ENCODE results near the gene ZCRB1. TPM values are rescaled to one million over a fixed set of nuclear protein-coding genes. Genes with fewer than 3 reads are reported as not detected.

Gene ZCRB1
- total RNA-seq, 1 donor from 2014 or later = 59.4 TPM

DNA sequence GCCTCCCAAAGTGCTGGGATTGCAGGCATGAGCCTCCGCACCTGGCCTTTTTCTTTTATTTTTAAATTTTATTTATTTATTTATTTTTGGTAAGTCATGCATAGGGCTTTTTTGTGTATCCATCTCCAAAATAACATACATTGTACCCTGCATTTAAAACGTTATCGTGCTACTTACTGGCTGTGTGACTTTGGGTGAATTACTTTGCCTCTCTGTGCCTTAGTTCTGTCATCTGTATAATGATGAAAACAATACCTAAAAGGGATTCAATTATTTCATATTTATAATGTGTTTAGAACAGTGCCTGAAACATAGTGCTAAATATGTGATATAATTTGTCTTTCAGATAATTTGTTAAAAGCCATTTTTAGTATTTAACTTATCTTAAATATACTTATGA is 19.6 kb downstream of the ZCRB1 start:
- no peak for DNase-seq (ENCODE audit: low read depth, low spot score)
- H3K4me1 Mint-ChIP-seq = no peaks in the 10 kb centered on the region
- no peaks in the 10 kb centered on the region for H3K9me3 Mint-ChIP-seq
- H3K36me3 Mint-ChIP-seq (ENCODE audit: low read depth) = no peaks in the 10 kb centered on the region
- H3K27me3 Mint-ChIP-seq (ENCODE audit: low read depth) = no peaks in the 10 kb centered on the region
- H3K4me3 Mint-ChIP-seq = no peak overlapping the region
- TF ChIP-seq, protein P1, sequence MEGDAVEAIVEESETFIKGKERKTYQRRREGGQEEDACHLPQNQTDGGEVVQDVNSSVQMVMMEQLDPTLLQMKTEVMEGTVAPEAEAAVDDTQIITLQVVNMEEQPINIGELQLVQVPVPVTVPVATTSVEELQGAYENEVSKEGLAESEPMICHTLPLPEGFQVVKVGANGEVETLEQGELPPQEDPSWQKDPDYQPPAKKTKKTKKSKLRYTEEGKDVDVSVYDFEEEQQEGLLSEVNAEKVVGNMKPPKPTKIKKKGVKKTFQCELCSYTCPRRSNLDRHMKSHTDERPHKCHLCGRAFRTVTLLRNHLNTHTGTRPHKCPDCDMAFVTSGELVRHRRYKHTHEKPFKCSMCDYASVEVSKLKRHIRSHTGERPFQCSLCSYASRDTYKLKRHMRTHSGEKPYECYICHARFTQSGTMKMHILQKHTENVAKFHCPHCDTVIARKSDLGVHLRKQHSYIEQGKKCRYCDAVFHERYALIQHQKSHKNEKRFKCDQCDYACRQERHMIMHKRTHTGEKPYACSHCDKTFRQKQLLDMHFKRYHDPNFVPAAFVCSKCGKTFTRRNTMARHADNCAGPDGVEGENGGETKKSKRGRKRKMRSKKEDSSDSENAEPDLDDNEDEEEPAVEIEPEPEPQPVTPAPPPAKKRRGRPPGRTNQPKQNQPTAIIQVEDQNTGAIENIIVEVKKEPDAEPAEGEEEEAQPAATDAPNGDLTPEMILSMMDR (conservative IDR thresholded peaks at IDR 0.05) = no peak
- no peak overlapping the region for H3K27ac Mint-ChIP-seq (ENCODE audit: unreplicated experiment)

DNA sequence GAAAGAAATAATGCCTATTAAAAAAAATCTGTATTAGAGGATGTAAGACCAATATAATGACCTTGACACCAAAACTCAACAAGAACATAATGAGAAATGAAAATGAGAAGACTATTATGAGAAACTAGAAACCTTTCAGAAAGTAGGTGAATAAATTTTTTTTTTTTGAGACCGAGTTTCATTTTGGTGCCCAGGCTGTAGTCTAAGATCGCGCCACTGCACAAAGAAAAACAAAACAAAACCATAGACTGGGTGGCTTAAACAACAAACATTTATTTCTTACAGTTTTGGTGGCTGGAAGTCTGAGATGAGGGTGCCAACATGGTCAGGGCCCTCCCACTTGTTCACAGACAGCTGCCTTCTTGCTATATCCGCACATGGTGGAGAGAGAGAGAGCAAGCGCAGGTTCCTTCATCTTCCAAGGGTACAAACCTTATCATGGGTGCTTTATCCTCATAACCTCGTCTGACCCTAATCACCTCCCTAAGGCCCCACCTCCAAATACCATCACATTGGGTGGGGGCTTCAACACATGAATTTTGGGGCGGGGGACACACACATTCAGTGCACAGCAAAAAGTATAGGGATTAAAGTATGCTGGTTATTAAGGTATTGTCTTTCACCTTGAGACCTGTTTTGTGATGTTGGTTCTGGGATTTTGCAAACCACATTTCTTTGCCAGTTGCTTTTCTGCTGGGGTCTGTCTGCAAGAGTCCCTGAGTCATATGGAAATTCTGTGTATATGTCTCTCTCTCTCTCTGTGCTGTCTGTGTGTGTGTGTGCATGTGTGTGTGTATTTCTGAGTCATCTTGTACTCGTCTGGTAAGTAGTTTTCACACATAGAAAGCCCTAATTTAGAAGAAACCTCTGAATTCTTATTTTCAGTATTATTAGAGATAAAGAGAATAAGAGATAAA is 26.2 kb downstream of the ZCRB1 start:
- Mint-ChIP-seq H3K27me3 (ENCODE audit: low read depth) (no peaks in the 10 kb centered on the region), H3K9me3 (no peaks in the 10 kb centered on the region), H3K4me3 (no peak overlapping the region), H3K4me1 (no peaks in the 10 kb centered on the region), H3K36me3 (ENCODE audit: low read depth) (no peaks in the 10 kb centered on the region), H3K27ac (ENCODE audit: unreplicated experiment) (peak overlapping the region; percentile 27)
- TF ChIP-seq, protein P1 (conservative IDR thresholded peaks at IDR 0.05) = no peak
- DNase-seq (ENCODE audit: low read depth, low spot score) = no peak

DNA sequence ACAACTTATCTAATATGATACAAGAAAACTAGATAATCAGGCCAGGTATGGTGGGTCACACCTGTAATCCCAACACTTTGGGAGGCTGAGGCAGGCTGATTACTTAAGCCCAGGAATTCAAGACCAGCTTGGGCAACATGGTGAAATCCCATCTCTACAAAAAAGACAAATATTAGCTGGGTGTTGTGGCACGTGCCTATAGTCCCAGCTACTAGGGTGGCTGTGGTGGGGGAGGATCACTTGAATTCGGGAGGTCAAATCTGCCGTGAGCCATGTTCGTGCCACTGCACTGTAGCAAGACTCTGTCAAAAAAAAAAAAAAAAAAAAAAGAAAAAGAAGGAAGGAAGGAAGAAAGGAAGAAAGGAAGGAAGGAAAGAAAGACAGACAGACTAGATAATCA is 27.0 kb downstream of the ZCRB1 start:
- no peak overlapping the region for H3K27ac Mint-ChIP-seq (ENCODE audit: unreplicated experiment)
- H3K4me1 Mint-ChIP-seq = no peaks in the 10 kb centered on the region
- H3K9me3 Mint-ChIP-seq = no peaks in the 10 kb centered on the region
- DNase-seq (ENCODE audit: low read depth, low spot score) = no peak
- no peak overlapping the region for H3K4me3 Mint-ChIP-seq
- no peaks in the 10 kb centered on the region for H3K36me3 Mint-ChIP-seq (ENCODE audit: low read depth)
- TF ChIP-seq, protein P1 (conservative IDR thresholded peaks at IDR 0.05) = no peak
- H3K27me3 Mint-ChIP-seq (ENCODE audit: low read depth) = no peaks in the 10 kb centered on the region

DNA sequence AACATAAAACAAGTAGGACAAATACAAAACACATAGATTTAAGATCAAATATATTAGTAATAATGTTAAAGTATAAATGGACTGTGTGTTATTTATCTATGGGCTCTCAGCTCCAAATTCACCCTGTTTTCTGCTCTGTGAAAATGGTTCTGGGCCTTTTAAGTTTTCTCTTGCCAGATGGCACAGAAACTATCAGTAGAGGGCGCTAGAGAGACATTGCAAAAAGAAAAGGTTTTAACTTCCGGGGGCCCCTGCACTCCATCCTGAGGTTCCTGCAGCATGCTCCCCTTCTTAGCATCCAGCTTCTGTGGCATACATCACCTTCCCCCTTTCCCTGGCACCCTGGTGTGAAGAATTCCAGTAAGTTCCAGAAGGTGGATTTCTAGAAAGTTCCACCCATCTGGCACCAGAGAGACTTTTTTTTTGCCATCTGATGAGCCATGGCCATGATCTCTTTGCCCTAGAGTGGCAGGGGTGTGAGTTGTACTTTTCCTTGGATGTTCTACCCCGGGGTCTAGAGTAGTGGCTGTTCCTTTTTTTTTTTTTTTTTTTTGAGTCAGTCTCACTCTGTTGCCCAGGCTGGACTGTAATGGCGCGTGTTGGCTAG is 29.3 kb downstream of the ZCRB1 start:
- TF ChIP-seq, protein P1 (conservative IDR thresholded peaks at IDR 0.05) = peak; percentile 56
- no peaks in the 10 kb centered on the region for H3K9me3 Mint-ChIP-seq
- H3K27me3 Mint-ChIP-seq (ENCODE audit: low read depth) = no peaks in the 10 kb centered on the region
- H3K4me1 Mint-ChIP-seq = no peaks in the 10 kb centered on the region
- no peak overlapping the region for H3K27ac Mint-ChIP-seq (ENCODE audit: unreplicated experiment)
- DNase-seq (ENCODE audit: low read depth, low spot score) = no peak
- no peaks in the 10 kb centered on the region for H3K36me3 Mint-ChIP-seq (ENCODE audit: low read depth)
- H3K4me3 Mint-ChIP-seq = no peak overlapping the region

DNA sequence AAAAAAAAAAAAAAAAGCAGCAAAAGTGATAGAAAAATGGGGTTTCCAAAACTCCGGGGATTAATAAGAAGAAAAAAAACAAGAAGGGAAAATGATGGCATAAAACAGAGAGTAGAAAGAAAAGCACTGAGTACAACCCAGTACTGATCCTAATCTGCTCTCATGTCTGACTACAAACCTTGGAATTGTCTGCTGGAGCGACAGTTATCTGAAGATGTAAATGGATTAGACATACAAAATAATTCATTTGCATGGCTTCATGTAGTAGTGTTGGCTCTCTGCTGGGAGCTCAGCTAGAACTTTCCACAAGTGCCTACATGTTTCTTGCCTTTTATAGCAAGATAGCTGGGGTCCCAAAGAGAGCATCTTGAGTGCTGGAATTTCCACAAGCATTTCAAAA is 34.2 kb downstream of the ZCRB1 start:
- Mint-ChIP-seq H3K4me1 (no peaks in the 10 kb centered on the region), H3K36me3 (ENCODE audit: low read depth) (no peaks in the 10 kb centered on the region), H3K27me3 (ENCODE audit: low read depth) (no peaks in the 10 kb centered on the region), H3K9me3 (no peaks in the 10 kb centered on the region), H3K4me3 (no peak overlapping the region), H3K27ac (ENCODE audit: unreplicated experiment) (no peak overlapping the region)
- no peak for DNase-seq (ENCODE audit: low read depth, low spot score)
- TF ChIP-seq, protein P1 (conservative IDR thresholded peaks at IDR 0.05) = no peak

Data from neural crest cell (in vitro differentiated cells).